Type B pancreatic cell (in vitro differentiated cells): ENCODE results near the gene YES1. TPM values are rescaled to one million over a fixed set of nuclear protein-coding genes. Genes with fewer than 3 reads are reported as not detected.

Experiments used
- DNase-seq: peaks from one replicate; pipeline ENCODE4 v3.0.0; 2021; ENCODE audit warnings: mixed read lengths; ENCODE audit not compliant: unreplicated experiment; ENCODE audit errors: extremely low spot score
- H3K27ac Mint-ChIP-seq: 2 replicates; pipeline ENCODE4 v1.8.0; 2021; ENCODE audit warnings: mild to moderate bottlenecking, mixed read lengths
- H3K27me3 Mint-ChIP-seq: 2 replicates; pipeline ENCODE4 v1.8.0; 2021; ENCODE audit warnings: mixed read lengths
- H3K36me3 Mint-ChIP-seq: 2 replicates; pipeline ENCODE4 v1.8.0; 2021; ENCODE audit warnings: mixed read lengths
- H3K4me1 Mint-ChIP-seq: one replicate; pipeline ENCODE4 v1.8.0; 2021; ENCODE audit warnings: mixed read lengths; ENCODE audit not compliant: unreplicated experiment
- H3K4me3 Mint-ChIP-seq: 2 replicates; pipeline ENCODE4 v1.8.0; 2021; ENCODE audit warnings: mild to moderate bottlenecking, mixed read lengths
- H3K9me3 Mint-ChIP-seq: 2 replicates; pipeline ENCODE4 v1.8.0; 2021; ENCODE audit warnings: mixed read lengths
- long read RNA-seq: library from polyadenylated mRNA; unstranded; transcript quantifications from one replicate; pipeline ENCODE4 v2.0.0, GENCODE V29; 2020
- total RNA-seq: library from RNA; stranded (reverse); gene quantifications from 2 replicates; pipeline ENCODE4 v1.2.1, GENCODE V29; 2021; ENCODE audit warnings: low replicate concordance
- TF ChIP-seq, protein P1 (sequence below): fragments of 200-600 bp; sonication (generic); conservative IDR thresholded peaks from 2 replicates; pipeline ENCODE4 v1.5.0; 2021; ENCODE audit warnings: antibody characterized with exemption, mild to moderate bottlenecking

Gene YES1
- total RNA-seq: 38.8 and 48.5 TPM in 2 replicates
- long read RNA-seq, full-length matches to known transcripts: 4 of 14 reads
- long read RNA-seq, partial matches to known transcripts: 4 of 14 reads
- long read RNA-seq, other reads (novel, unspliced or antisense): 6 of 14 reads

GRCh38 chr18:811892-812375, at the start of gene YES1:
Gene YES1, minus strand, starts transcription at chr18:812242. Its CDS starts 55,415 bp downstream, at chr18:756827.
- TF ChIP-seq, protein P1, sequence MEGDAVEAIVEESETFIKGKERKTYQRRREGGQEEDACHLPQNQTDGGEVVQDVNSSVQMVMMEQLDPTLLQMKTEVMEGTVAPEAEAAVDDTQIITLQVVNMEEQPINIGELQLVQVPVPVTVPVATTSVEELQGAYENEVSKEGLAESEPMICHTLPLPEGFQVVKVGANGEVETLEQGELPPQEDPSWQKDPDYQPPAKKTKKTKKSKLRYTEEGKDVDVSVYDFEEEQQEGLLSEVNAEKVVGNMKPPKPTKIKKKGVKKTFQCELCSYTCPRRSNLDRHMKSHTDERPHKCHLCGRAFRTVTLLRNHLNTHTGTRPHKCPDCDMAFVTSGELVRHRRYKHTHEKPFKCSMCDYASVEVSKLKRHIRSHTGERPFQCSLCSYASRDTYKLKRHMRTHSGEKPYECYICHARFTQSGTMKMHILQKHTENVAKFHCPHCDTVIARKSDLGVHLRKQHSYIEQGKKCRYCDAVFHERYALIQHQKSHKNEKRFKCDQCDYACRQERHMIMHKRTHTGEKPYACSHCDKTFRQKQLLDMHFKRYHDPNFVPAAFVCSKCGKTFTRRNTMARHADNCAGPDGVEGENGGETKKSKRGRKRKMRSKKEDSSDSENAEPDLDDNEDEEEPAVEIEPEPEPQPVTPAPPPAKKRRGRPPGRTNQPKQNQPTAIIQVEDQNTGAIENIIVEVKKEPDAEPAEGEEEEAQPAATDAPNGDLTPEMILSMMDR: no peak
- Mint-ChIP-seq H3K36me3 (no peaks in the 10 kb centered on the region), H3K27ac (peak within 1 kb of the TSS; percentile 99), H3K4me1 (peaks cover 33% of the 10 kb centered on the region), H3K27me3 (peaks cover 7% of the 10 kb centered on the region), H3K4me3 (peak within 1 kb of the TSS; percentile 99), H3K9me3 (no peaks in the 10 kb centered on the region)
- DNase-seq: peak; percentile 74

- TF ChIP-seq, protein P1: no peak
- Mint-ChIP-seq H3K27me3 (peaks cover 24% of the 10 kb centered on the region), H3K9me3 (no peaks in the 10 kb centered on the region), H3K4me3 (no peak overlapping the region), H3K4me1 (no peaks in the 10 kb centered on the region), H3K27ac (no peak overlapping the region), H3K36me3 (no peaks in the 10 kb centered on the region)
- no peak for DNase-seq
These were observed 45.9 kb upstream of the YES1 start for GRCh38 chr18:857986-858385.

DNA sequence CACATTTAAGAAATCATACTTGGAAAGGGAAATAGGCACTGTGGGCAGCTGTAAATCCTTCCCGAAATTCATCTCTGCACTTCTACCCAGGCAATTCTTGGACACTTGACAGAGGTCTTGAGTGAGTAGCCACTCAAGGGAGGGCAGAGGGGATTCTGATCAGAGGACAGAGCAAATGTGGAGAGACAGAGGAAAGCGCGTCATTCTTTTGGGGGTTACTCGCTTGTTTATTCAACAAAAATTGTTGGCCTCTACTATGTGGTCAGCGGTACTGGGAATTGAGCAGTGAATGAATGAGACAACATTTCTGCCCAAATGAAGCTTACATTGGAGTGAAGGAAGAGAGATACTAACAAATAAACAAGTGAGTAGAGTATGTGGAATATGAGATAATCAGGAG, 41.4 kb upstream of the YES1 start:
- H3K27me3 Mint-ChIP-seq: peaks cover 4% of the 10 kb centered on the region
- no peaks in the 10 kb centered on the region for H3K36me3 Mint-ChIP-seq

DNA sequence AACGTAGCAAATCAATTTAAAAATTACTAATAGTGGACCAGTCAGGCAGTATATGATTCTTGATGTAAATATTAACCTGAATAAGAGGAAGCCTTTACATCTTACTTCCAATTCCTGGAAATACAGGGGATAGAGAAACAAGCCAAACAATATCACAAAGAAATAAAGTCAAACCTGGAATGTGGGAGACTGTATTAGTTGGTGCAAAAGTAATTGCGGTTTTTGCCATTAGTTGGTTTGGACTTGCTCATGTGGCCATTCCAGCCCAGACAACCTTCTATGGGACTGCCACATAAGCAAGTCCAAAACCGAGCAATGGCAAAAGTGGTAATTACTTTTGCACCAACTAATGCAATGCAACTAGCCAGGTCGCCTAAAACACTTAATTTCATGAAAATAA, 38.9 kb upstream of the YES1 start:
- H3K4me3 Mint-ChIP-seq: no peak overlapping the region
- peaks cover 4% of the 10 kb centered on the region for H3K27me3 Mint-ChIP-seq
- H3K36me3 Mint-ChIP-seq: no peaks in the 10 kb centered on the region
- H3K27ac Mint-ChIP-seq: no peak overlapping the region
- no peaks in the 10 kb centered on the region for H3K9me3 Mint-ChIP-seq
- DNase-seq: no peak
- TF ChIP-seq, protein P1: no peak
- H3K4me1 Mint-ChIP-seq: no peaks in the 10 kb centered on the region

More for the DNA sequence above, 41.4 kb upstream of the YES1 start:
- no peak for DNase-seq
- H3K27ac Mint-ChIP-seq: no peak overlapping the region
- H3K4me1 Mint-ChIP-seq: no peaks in the 10 kb centered on the region
- H3K9me3 Mint-ChIP-seq: no peaks in the 10 kb centered on the region
- TF ChIP-seq, protein P1: no peak
- no peak overlapping the region for H3K4me3 Mint-ChIP-seq

DNA sequence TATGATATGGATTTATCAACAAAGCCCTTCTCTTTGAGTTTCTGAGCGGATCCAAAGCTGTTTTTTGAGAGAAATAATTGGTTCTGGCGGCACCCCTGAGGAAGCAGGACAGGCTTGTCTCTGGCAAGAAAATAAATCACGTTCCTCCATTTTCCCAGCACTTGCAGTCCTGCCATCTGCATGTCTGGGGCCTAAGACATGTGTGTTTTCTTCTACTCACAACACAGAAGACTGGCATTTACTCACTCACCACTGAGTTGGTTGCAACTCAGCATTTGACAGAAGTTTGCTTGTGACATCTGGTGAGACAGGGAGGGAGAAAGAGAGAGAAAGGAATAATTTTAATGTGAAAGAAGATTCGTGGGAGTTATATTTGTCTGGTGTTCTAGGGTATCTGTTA, 37.0 kb upstream of the YES1 start:
- TF ChIP-seq, protein P1: no peak
- Mint-ChIP-seq H3K4me3 (no peak overlapping the region), H3K27me3 (peaks cover 4% of the 10 kb centered on the region), H3K36me3 (no peaks in the 10 kb centered on the region), H3K4me1 (peaks cover 5% of the 10 kb centered on the region), H3K9me3 (no peaks in the 10 kb centered on the region), H3K27ac (no peak overlapping the region)
- no peak for DNase-seq
